CD4-positive, alpha-beta memory T cell (primary cell): ENCODE data around the gene EXOC3L2. TPM values are rescaled to one million over a fixed set of nuclear protein-coding genes. Genes with fewer than 3 reads are reported as not detected.

Source experiments
- CTCF ChIA-PET: fragments of 350-600 bp; sonication (Branson Sonifier 250); formaldehyde crosslinking; loops from one replicate; lab custom pipeline; 2021; ENCODE audit warnings: inconsistent platforms; ENCODE audit not compliant: partially characterized antibody; lab: Charles Lee
- POLR2A ChIA-PET: fragments of 350-600 bp; sonication (Branson Sonifier 250); formaldehyde crosslinking; loops from one replicate; lab custom pipeline; 2021; ENCODE audit not compliant: partially characterized antibody; lab: Charles Lee
- DNase-seq, 5 donors: peaks; one replicate each; pipeline versions ENCODE4 v3.0.0 to v3.0.0-alpha.2; 2020 to 2022; ENCODE audit warnings: mixed read lengths in 1 of 5
- H3K27ac ChIP-seq: one replicate; pipeline ENCODE4 v1.7.0; 2013; ENCODE audit warnings: low read depth, low read length
- H3K27me3 ChIP-seq: 2 replicates; pipeline ENCODE4 v1.7.0; 2013; ENCODE audit warnings: mild to moderate bottlenecking, low read length, moderate library complexity; ENCODE audit not compliant: insufficient read depth
- H3K36me3 ChIP-seq: 2 replicates; pipeline ENCODE4 v1.7.0; 2013; ENCODE audit warnings: mild to moderate bottlenecking, low read length, moderate library complexity; ENCODE audit not compliant: insufficient read depth
- H3K4me1 ChIP-seq: 2 replicates; pipeline ENCODE4 v1.7.0; 2013; ENCODE audit warnings: mild to moderate bottlenecking, low read length, moderate library complexity; ENCODE audit not compliant: insufficient read depth
- H3K4me3 ChIP-seq, 2 donors: one replicate each; pipeline ENCODE4 v1.7.0; 2013; ENCODE audit warnings: low read length in 2 of 2, mild to moderate bottlenecking in 1 of 2
- H3K9me3 ChIP-seq, 2 donors: one replicate each; pipeline ENCODE4 v1.7.0; 2013; ENCODE audit warnings: low read length in 2 of 2, control low read depth in 1 of 2; ENCODE audit not compliant: control insufficient read depth in 1 of 2
- H3K27ac Mint-ChIP-seq, 7 donors: one replicate each; pipeline ENCODE4 v1.8.0; 2020 to 2021; ENCODE audit warnings: mixed read lengths in 7 of 7, mild to moderate bottlenecking in 6 of 7, inconsistent platforms in 3 of 7, moderate library complexity in 3 of 7
- H3K27me3 Mint-ChIP-seq, 2 donors: one replicate each; pipeline ENCODE4 v1.8.0; 2020 to 2021; ENCODE audit warnings: mixed read lengths in 2 of 2
- H3K36me3 Mint-ChIP-seq, 2 donors: one replicate each; pipeline ENCODE4 v1.8.0; 2020 to 2021; ENCODE audit warnings: mixed read lengths in 2 of 2, inconsistent platforms in 1 of 2, mild to moderate bottlenecking in 1 of 2
- H3K4me1 Mint-ChIP-seq, 4 donors: one replicate each; pipeline ENCODE4 v1.8.0; 2020 to 2021; ENCODE audit warnings: mixed read lengths in 4 of 4, mild to moderate bottlenecking in 1 of 4
- H3K4me3 Mint-ChIP-seq, 8 donors: one replicate each; pipeline ENCODE4 v1.8.0; 2020 to 2021; ENCODE audit warnings: mixed read lengths in 8 of 8, mild to moderate bottlenecking in 7 of 8, moderate library complexity in 6 of 8, inconsistent platforms in 3 of 8
- H3K9me3 Mint-ChIP-seq, 8 donors: one replicate each; pipeline ENCODE4 v1.8.0; 2020 to 2021; ENCODE audit warnings: mixed read lengths in 8 of 8, mild to moderate bottlenecking in 5 of 8, inconsistent platforms in 3 of 8, moderate library complexity in 1 of 8
- intact Hi-C: fragments of 100-400 bp; cut with micrococcal nuclease; formaldehyde crosslinking; loops from one replicate; pipeline ENCODE4 v1.15.1; 2023
- polyA plus RNA-seq, 2 donors: library from polyadenylated mRNA; unstranded; fragments of 300-500 nt; fragmentation: Illumina TruSeq; gene quantifications; one replicate each; pipeline ENCODE4 v1.2.3, GENCODE V29; 2021
- total RNA-seq, 2 experiments: library from RNA; stranded (reverse); gene quantifications; one replicate each; pipeline ENCODE4 v1.2.3, GENCODE V29; 2021

Gene EXOC3L2
- total RNA-seq (not detected), polyA plus RNA-seq (not detected)

GRCh38 chr19:45245334-45245787 lies at the start of gene EXOC3L2:
EXOC3L2 (minus strand) TSS chr19:45245407; CDS start chr19:45239045, 6,362 bp downstream.
- POLR2A ChIA-PET, result no interaction called here
- peak within 1 kb of the TSS in 1 of 7 donors; percentile 62 for H3K27ac Mint-ChIP-seq
- H3K27me3 Mint-ChIP-seq, result peaks cover 6 to 8% of the 10 kb centered on the region in 2 donors
- intact Hi-C loops, result no loop called here
- Histone ChIP-seq H3K9me3 (no peaks in the 10 kb centered on the region), H3K4me1 (peaks cover 12% of the 10 kb centered on the region), H3K27me3 (no peaks in the 10 kb centered on the region), H3K4me3 (no peak within 1 kb of the TSS), H3K36me3 (no peaks in the 10 kb centered on the region), H3K27ac (no peak within 1 kb of the TSS)
- no peaks in the 10 kb centered on the region for H3K9me3 Mint-ChIP-seq
- CTCF ChIA-PET, result interaction anchor here (1.5 kb wide), 1 partner anchor 64 kb away, joined by 3 read pairs; no protein-coding TSS in a partner anchor
- peaks cover 0 to 4% (median 3%) of the 10 kb centered on the region in 4 donors for H3K4me1 Mint-ChIP-seq
- no peak within 1 kb of the TSS for H3K4me3 Mint-ChIP-seq
- DNase-seq, result no peak
- H3K36me3 Mint-ChIP-seq, result no peaks in the 10 kb centered on the region

- H3K27me3 ChIP-seq, result no peaks in the 10 kb centered on the region
- ChIA-PET CTCF (no interaction called here), POLR2A (no interaction called here)
- no peak for DNase-seq
- no peaks in the 10 kb centered on the region for H3K4me1 ChIP-seq
- intact Hi-C loops, result no loop called here
- no peak overlapping the region for H3K4me3 ChIP-seq
- H3K36me3 ChIP-seq, result peaks cover 3% of the 10 kb centered on the region
- Mint-ChIP-seq H3K27me3 (no peaks in the 10 kb centered on the region), H3K27ac (peak overlapping the region in 1 of 7 donors; percentile 17), H3K4me3 (no peak overlapping the region), H3K9me3 (peaks cover 0 to 2% (median 0%) of the 10 kb centered on the region in 8 donors), H3K36me3 (peaks cover 52 to 60% of the 10 kb centered on the region in 2 donors), H3K4me1 (peaks cover 0 to 1% (median 0%) of the 10 kb centered on the region in 4 donors)
- no peak overlapping the region for H3K27ac ChIP-seq
- H3K9me3 ChIP-seq, result no peaks in the 10 kb centered on the region
Observed at GRCh38 chr19:45294291-45295029, 49.3 kb upstream of the EXOC3L2 start.

- no peaks in the 10 kb centered on the region for H3K27me3 Mint-ChIP-seq
- no peaks in the 10 kb centered on the region for H3K4me1 Mint-ChIP-seq
- ChIA-PET POLR2A (no interaction called here), CTCF (no interaction called here)
- peaks cover 0 to 2% (median 0%) of the 10 kb centered on the region in 8 donors for H3K9me3 Mint-ChIP-seq
- Histone ChIP-seq H3K27me3 (no peaks in the 10 kb centered on the region), H3K4me3 (no peak overlapping the region), H3K36me3 (no peaks in the 10 kb centered on the region), H3K27ac (no peak overlapping the region), H3K9me3 (no peaks in the 10 kb centered on the region), H3K4me1 (no peaks in the 10 kb centered on the region)
- H3K36me3 Mint-ChIP-seq, result peaks cover 50 to 56% of the 10 kb centered on the region in 2 donors
- peak overlapping the region in 1 of 8 donors; percentile 41 for H3K4me3 Mint-ChIP-seq
- H3K27ac Mint-ChIP-seq, result peak overlapping the region in 1 of 7 donors; percentile 43
- DNase-seq, result no peak
- intact Hi-C loops, result no loop called here
Observed at GRCh38 chr19:45293682-45294081, 48.5 kb upstream of the EXOC3L2 start.

GRCh38 chr19:45291834-45292233 lies 46.6 kb upstream of the EXOC3L2 start:
- intact Hi-C loops, result no loop called here
- Mint-ChIP-seq H3K4me3 (no peak overlapping the region), H3K36me3 (peaks cover 41 to 49% of the 10 kb centered on the region in 2 donors), H3K9me3 (peaks cover 0 to 2% (median 0%) of the 10 kb centered on the region in 8 donors), H3K27me3 (no peaks in the 10 kb centered on the region), H3K27ac (no peak overlapping the region), H3K4me1 (no peaks in the 10 kb centered on the region)
- H3K9me3 ChIP-seq, result no peaks in the 10 kb centered on the region
- no peaks in the 10 kb centered on the region for H3K36me3 ChIP-seq
- POLR2A ChIA-PET, result no interaction called here
- H3K27ac ChIP-seq, result no peak overlapping the region
- H3K27me3 ChIP-seq, result no peaks in the 10 kb centered on the region
- CTCF ChIA-PET, result no interaction called here
- DNase-seq, result no peak
- H3K4me3 ChIP-seq, result no peak overlapping the region
- H3K4me1 ChIP-seq, result no peaks in the 10 kb centered on the region

GRCh38 chr19:45290381-45290931 lies 45.2 kb upstream of the EXOC3L2 start:
- ChIA-PET POLR2A (no interaction called here), CTCF (no interaction called here)
- Histone ChIP-seq H3K27ac (no peak overlapping the region), H3K36me3 (no peaks in the 10 kb centered on the region), H3K27me3 (no peaks in the 10 kb centered on the region), H3K4me1 (no peaks in the 10 kb centered on the region), H3K4me3 (no peak overlapping the region), H3K9me3 (no peaks in the 10 kb centered on the region)
- peaks cover 0 to 2% (median 0%) of the 10 kb centered on the region in 8 donors for H3K9me3 Mint-ChIP-seq
- DNase-seq, result no peak
- H3K27me3 Mint-ChIP-seq, result no peaks in the 10 kb centered on the region
- H3K36me3 Mint-ChIP-seq, result peaks cover 42 to 47% of the 10 kb centered on the region in 2 donors
- H3K4me1 Mint-ChIP-seq, result no peaks in the 10 kb centered on the region
- no peak overlapping the region for H3K4me3 Mint-ChIP-seq
- intact Hi-C loops, result no loop called here
- no peak overlapping the region for H3K27ac Mint-ChIP-seq

- no peak overlapping the region for H3K27ac ChIP-seq
- no peaks in the 10 kb centered on the region for H3K27me3 Mint-ChIP-seq
- no peaks in the 10 kb centered on the region for H3K4me1 ChIP-seq
- peaks cover 0 to 4% (median 0%) of the 10 kb centered on the region in 4 donors for H3K4me1 Mint-ChIP-seq
- no peaks in the 10 kb centered on the region for H3K27me3 ChIP-seq
- no peaks in the 10 kb centered on the region for H3K9me3 Mint-ChIP-seq
- CTCF ChIA-PET, result no interaction called here
- POLR2A ChIA-PET, result no interaction called here
- H3K36me3 Mint-ChIP-seq, result peaks cover 30 to 41% of the 10 kb centered on the region in 2 donors
- no peak overlapping the region for H3K4me3 ChIP-seq
- no peaks in the 10 kb centered on the region for H3K9me3 ChIP-seq
- H3K4me3 Mint-ChIP-seq, result no peak overlapping the region
- DNase-seq, result no peak
- peaks cover 2% of the 10 kb centered on the region for H3K36me3 ChIP-seq
- H3K27ac Mint-ChIP-seq, result peak overlapping the region in 1 of 7 donors; percentile 41
- intact Hi-C loops, result no loop called here
Observed at GRCh38 chr19:45283443-45284033, 38.3 kb upstream of the EXOC3L2 start.

- Histone ChIP-seq H3K36me3 (peaks cover 6% of the 10 kb centered on the region), H3K9me3 (no peaks in the 10 kb centered on the region), H3K4me3 (no peak overlapping the region), H3K27ac (no peak overlapping the region), H3K27me3 (no peaks in the 10 kb centered on the region), H3K4me1 (no peaks in the 10 kb centered on the region)
- Mint-ChIP-seq H3K4me3 (no peak overlapping the region), H3K27ac (no peak overlapping the region), H3K27me3 (no peaks in the 10 kb centered on the region), H3K9me3 (no peaks in the 10 kb centered on the region), H3K36me3 (peaks cover 35 to 40% of the 10 kb centered on the region in 2 donors), H3K4me1 (peaks cover 0 to 4% (median 0%) of the 10 kb centered on the region in 4 donors)
- no peak for DNase-seq
- ChIA-PET CTCF (no interaction called here), POLR2A (no interaction called here)
- intact Hi-C loops, result no loop called here
Observed at GRCh38 chr19:45280471-45280961, 35.3 kb upstream of the EXOC3L2 start.
